A549 (cell line): ENCODE data around the gene FSHB. TPM values are rescaled to one million over a fixed set of nuclear protein-coding genes. Genes with fewer than 3 reads are reported as not detected.

Experiments used
- ATAC-seq, 2 experiments: fragments of 200-7000 bp in 1 of 2; fragments of >200 bp in 1 of 2; cut with Nextera tagmentation in 1 of 2; cut with Tn5 transposase in 1 of 2; 3 replicates each; pipeline versions ENCODE4 v1.8.0 to v1.9.1; 2018 to 2020; ENCODE audit warnings: mild to moderate bottlenecking in 1 of 2, moderate library complexity in 1 of 2
- CTCF ChIA-PET: fragments of 300-600 bp; sonication (Branson Sonifier 250); formaldehyde crosslinking; extraction: SDS; loops from one replicate; lab custom pipeline; 2021; ENCODE audit warnings: antibody characterized with exemption, inconsistent platforms; lab: Yijun Ruan, JAX
- POLR2A ChIA-PET: fragments of 350-600 bp; formaldehyde crosslinking; extraction: SDS; loops from one replicate; lab custom pipeline; 2021; ENCODE audit warnings: antibody characterized with exemption, inconsistent platforms; lab: Yijun Ruan, JAX
- DNase-seq, 2 experiments: peaks; one replicate each; pipeline versions ENCODE4 v3.0.0 to v3.0.0-alpha.2; 2011 to 2016; ENCODE audit warnings: low read depth in 1 of 2, low spot score in 1 of 2
- FAIRE-seq: peaks from 2 replicates; lab custom pipeline; 2011; peaks lifted over from hg19 to GRCh38; lab: Jason Lieb, UNC
- H3K27ac ChIP-seq, 2 experiments: fragments of >200 bp; sonication (Bioruptor Twin); formaldehyde crosslinking; 3 replicates each; pipeline ENCODE4 v1.5.1; 2016 to 2017
- H3K4me1 ChIP-seq: fragments of >200 bp; sonication (Bioruptor Twin); formaldehyde crosslinking; 3 replicates; pipeline ENCODE4 v1.6.1; 2016
- H3K4me2 ChIP-seq: fragments of >200 bp; sonication (Bioruptor Twin); formaldehyde crosslinking; 3 replicates; pipeline ENCODE4 v1.6.1; 2016
- H3K4me3 ChIP-seq: fragments of >200 bp; sonication (Bioruptor Twin); formaldehyde crosslinking; 3 replicates; pipeline ENCODE4 v1.5.1; 2016
- H3K9me3 ChIP-seq: fragments of >200 bp; sonication (Bioruptor Twin); formaldehyde crosslinking; 3 replicates; pipeline ENCODE4 v1.6.1; 2016
- EHF ChIP-seq: fragments of 250-450 bp; sonication (Bioruptor Pico); IDR thresholded peaks from 2 replicates; pipeline ENCODE4 v1.5.0; 2020; ENCODE audit warnings: mild to moderate bottlenecking
- EHMT2 ChIP-seq: fragments of 200-600 bp; sonication (generic); IDR thresholded peaks from 2 replicates; pipeline ENCODE4 v1.6.1; 2016; ENCODE audit warnings: antibody characterized with exemption, low read depth, mild to moderate bottlenecking, moderate library complexity
- EP300 ChIP-seq, 2 experiments: fragments of >200 bp; sonication (Bioruptor Twin); formaldehyde crosslinking; IDR thresholded peaks; 2 replicates in 1 of 2; 3 replicates in 1 of 2; pipeline ENCODE4 v1.6.1; 2016 to 2017
- ESRRA ChIP-seq: fragments of 150-350 bp; IDR thresholded peaks from 2 replicates; pipeline ENCODE4 v1.6.1; 2014; ENCODE audit warnings: mild to moderate bottlenecking, low read length, borderline replicate concordance
- FOSL2 ChIP-seq, 2 experiments: fragments of 450-650 bp in 1 of 2; fragments of >200 bp in 1 of 2; sonication (Bioruptor Twin) in 1 of 2; formaldehyde crosslinking; IDR thresholded peaks; 2 replicates each; pipeline versions ENCODE4 v1.5.0 to v1.6.1; 2016 to 2020; ENCODE audit warnings: mild to moderate bottlenecking in 1 of 2, moderate library complexity in 1 of 2
- GATA3 ChIP-seq: IDR thresholded peaks from 2 replicates; pipeline ENCODE4 v1.6.1; 2012; ENCODE audit warnings: borderline replicate concordance
- HDAC2 ChIP-seq: fragments of 200-600 bp; sonication (generic); IDR thresholded peaks from 2 replicates; pipeline ENCODE4 v1.6.1; 2016
- HEYL ChIP-seq: fragments of 250-450 bp; sonication (Bioruptor Pico); IDR thresholded peaks from 2 replicates; pipeline ENCODE4 v1.8.0; 2021; ENCODE audit warnings: mild to moderate bottlenecking, moderate library complexity
- HOXB5 ChIP-seq: fragments of 250-450 bp; sonication (Bioruptor Pico); IDR thresholded peaks from 2 replicates; pipeline ENCODE4 v1.5.0; 2020; ENCODE audit warnings: mild to moderate bottlenecking, moderate library complexity
- JUN ChIP-seq, 2 experiments: fragments of >200 bp; sonication (Bioruptor Twin); formaldehyde crosslinking; IDR thresholded peaks; 2 replicates in 1 of 2; 3 replicates in 1 of 2; pipeline ENCODE4 v1.6.1; 2016 to 2017
- KDM1A ChIP-seq: fragments of 200-600 bp; sonication (generic); IDR thresholded peaks from 2 replicates; pipeline ENCODE4 v1.6.1; 2016; ENCODE audit warnings: low read depth, mild to moderate bottlenecking
- MAFK ChIP-seq: fragments of 450-650 bp; IDR thresholded peaks from 2 replicates; pipeline ENCODE4 v1.6.1; 2014; ENCODE audit not compliant: partially characterized antibody
- MYC ChIP-seq: IDR thresholded peaks from 2 replicates; pipeline ENCODE4 v1.6.1; 2012; ENCODE audit warnings: mild to moderate bottlenecking, inconsistent platforms, low read length, improper control_type of control experiment, borderline replicate concordance
- NFE2L2 ChIP-seq: fragments of 150-350 bp; conservative IDR thresholded peaks from 2 replicates; pipeline ENCODE4 v1.6.1; 2014; ENCODE audit warnings: low read length
- PHF8 ChIP-seq: fragments of 200-600 bp; sonication (generic); IDR thresholded peaks from 2 replicates; pipeline ENCODE4 v1.6.1; 2016; ENCODE audit warnings: low read depth, mild to moderate bottlenecking, antibody characterized with exemption, moderate library complexity, borderline replicate concordance
- POLR2AphosphoS2 ChIP-seq: conservative IDR thresholded peaks from 2 replicates; pipeline ENCODE4 v1.6.1; 2012; ENCODE audit warnings: low read length, improper control_type of control experiment, inconsistent platforms
- RARB ChIP-seq: fragments of 250-450 bp; sonication (Bioruptor Pico); IDR thresholded peaks from 2 replicates; pipeline ENCODE4 v1.8.0; 2021; ENCODE audit warnings: mild to moderate bottlenecking, moderate library complexity
- TFCP2L1 ChIP-seq: fragments of 250-450 bp; sonication (Bioruptor Pico); IDR thresholded peaks from 2 replicates; pipeline ENCODE4 v1.5.0; 2021; ENCODE audit warnings: mild to moderate bottlenecking
- ZC3H11A ChIP-seq: fragments of 450-650 bp; IDR thresholded peaks from 2 replicates; pipeline ENCODE4 v1.6.1; 2014; ENCODE audit warnings: antibody characterized with exemption, mild to moderate bottlenecking
- ZSCAN20 ChIP-seq: fragments of 250-450 bp; sonication (Bioruptor Pico); IDR thresholded peaks from 2 replicates; pipeline ENCODE4 v1.8.0; 2022; ENCODE audit warnings: mild to moderate bottlenecking, moderate library complexity
- WGBS: methylation state at CpG from one replicate; pipeline ENCODE4 v1.1.6; 2017; ENCODE audit errors: missing lambda C conversion rate; 5-methylcytosine and 5-hydroxymethylcytosine counted together
- polyA plus RNA-seq, 4 experiments: library from polyadenylated mRNA; depleted of rRNA in 3 of 4; stranded (reverse); fragments of >200 nt; fragmentation: RNase III in 1 of 4; extraction: RNeasy Plus Mini Kit Qiagen cat#74134 plus additional on column Dnase treatment in 1 of 4; gene quantifications; 2 replicates in 3 of 4; 3 replicates in 1 of 4; pipeline ENCODE4 v1.2.3, GENCODE V29; 2011 to 2017
- TF ChIP-seq, protein P1 (sequence below): fragments of 450-650 bp; IDR thresholded peaks from 2 replicates; pipeline ENCODE4 v1.6.1; 2014; ENCODE audit warnings: antibody characterized with exemption
- TF ChIP-seq, protein P2 (sequence below): fragments of >200 bp; sonication (Bioruptor Twin); formaldehyde crosslinking; IDR thresholded peaks from 3 replicates; pipeline ENCODE4 v1.6.1; 2016
- TF ChIP-seq, protein P3 (sequence below): IDR thresholded peaks from 2 replicates; pipeline ENCODE4 v1.6.1; 2012
- TF ChIP-seq, protein P4 (sequence below): IDR thresholded peaks from 2 replicates; pipeline ENCODE4 v1.6.1; 2012
- TF ChIP-seq, protein P5 (sequence below): fragments of 200-600 bp; sonication (generic); IDR thresholded peaks from 2 replicates; pipeline ENCODE4 v1.6.1; 2016; ENCODE audit warnings: antibody characterized with exemption, mild to moderate bottlenecking, moderate library complexity

Gene FSHB
- polyA plus RNA-seq, 2 of the 4 experiments (the other 2 are of a cell fraction): not detected

DNA sequence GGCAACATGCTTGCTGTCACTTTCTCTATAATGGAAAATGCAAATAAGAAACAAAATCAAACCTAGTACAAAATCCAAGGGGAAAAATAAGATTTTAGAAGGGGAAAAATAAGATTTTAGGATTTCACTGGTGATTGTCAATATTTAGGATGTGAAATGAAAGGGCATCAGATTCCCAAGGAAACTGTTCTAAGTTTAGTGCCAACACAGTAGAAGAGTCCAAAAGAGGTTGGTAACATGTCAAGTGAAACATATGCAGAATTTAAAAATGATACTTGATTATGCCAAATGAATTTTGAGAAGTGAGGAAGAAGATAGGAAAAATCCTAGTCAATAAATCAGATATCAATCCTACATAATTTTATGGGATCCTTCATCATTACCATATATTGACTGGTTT, 46.4 kb downstream of the FSHB start:
- TF ChIP-seq KDM1A: no peak
- no peak for TF ChIP-seq ZSCAN20 (CRISPR knock-in tag)
- TF ChIP-seq, protein P1, sequence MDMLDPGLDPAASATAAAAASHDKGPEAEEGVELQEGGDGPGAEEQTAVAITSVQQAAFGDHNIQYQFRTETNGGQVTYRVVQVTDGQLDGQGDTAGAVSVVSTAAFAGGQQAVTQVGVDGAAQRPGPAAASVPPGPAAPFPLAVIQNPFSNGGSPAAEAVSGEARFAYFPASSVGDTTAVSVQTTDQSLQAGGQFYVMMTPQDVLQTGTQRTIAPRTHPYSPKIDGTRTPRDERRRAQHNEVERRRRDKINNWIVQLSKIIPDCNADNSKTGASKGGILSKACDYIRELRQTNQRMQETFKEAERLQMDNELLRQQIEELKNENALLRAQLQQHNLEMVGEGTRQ: no peak
- TF ChIP-seq GATA3: no peak
- TF ChIP-seq JUN (IDR thresholded peaks at IDR 0.05): no peak
- TF ChIP-seq, protein P2, sequence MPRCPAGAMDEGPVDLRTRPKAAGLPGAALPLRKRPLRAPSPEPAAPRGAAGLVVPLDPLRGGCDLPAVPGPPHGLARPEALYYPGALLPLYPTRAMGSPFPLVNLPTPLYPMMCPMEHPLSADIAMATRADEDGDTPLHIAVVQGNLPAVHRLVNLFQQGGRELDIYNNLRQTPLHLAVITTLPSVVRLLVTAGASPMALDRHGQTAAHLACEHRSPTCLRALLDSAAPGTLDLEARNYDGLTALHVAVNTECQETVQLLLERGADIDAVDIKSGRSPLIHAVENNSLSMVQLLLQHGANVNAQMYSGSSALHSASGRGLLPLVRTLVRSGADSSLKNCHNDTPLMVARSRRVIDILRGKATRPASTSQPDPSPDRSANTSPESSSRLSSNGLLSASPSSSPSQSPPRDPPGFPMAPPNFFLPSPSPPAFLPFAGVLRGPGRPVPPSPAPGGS: no peak
- TF ChIP-seq HDAC2: no peak
- no peak for TF ChIP-seq ZC3H11A
- TF ChIP-seq, protein P3, sequence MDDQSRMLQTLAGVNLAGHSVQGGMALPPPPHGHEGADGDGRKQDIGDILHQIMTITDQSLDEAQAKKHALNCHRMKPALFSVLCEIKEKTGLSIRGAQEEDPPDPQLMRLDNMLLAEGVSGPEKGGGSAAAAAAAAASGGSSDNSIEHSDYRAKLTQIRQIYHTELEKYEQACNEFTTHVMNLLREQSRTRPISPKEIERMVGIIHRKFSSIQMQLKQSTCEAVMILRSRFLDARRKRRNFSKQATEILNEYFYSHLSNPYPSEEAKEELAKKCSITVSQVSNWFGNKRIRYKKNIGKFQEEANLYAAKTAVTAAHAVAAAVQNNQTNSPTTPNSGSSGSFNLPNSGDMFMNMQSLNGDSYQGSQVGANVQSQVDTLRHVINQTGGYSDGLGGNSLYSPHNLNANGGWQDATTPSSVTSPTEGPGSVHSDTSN: no peak
- no peak for TF ChIP-seq HEYL
- TF ChIP-seq MAFK: no peak
- TF ChIP-seq EHF (CRISPR knock-in tag): no peak
- no peak for TF ChIP-seq NFE2L2
- no peak for TF ChIP-seq FOSL2 (IDR thresholded peaks at IDR 0.05)
- no peak for TF ChIP-seq FOSL2 (CRISPR knock-in tag; IDR thresholded peaks at IDR 0.05)
- no peak for TF ChIP-seq RARB (CRISPR knock-in tag)
- no peak for TF ChIP-seq ESRRA
- TF ChIP-seq, protein P4, sequence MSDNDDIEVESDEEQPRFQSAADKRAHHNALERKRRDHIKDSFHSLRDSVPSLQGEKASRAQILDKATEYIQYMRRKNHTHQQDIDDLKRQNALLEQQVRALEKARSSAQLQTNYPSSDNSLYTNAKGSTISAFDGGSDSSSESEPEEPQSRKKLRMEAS: no peak
- no peak for TF ChIP-seq TFCP2L1 (CRISPR knock-in tag)
- TF ChIP-seq EP300 (IDR thresholded peaks at IDR 0.05): no peak
- no peak for TF ChIP-seq MYC
- TF ChIP-seq, all 56 proteins: peak for 0
- CTCF ChIA-PET: no interaction called here
- no peak for DNase-seq
- no peak overlapping the region for H3K4me3 ChIP-seq
- no peak for ATAC-seq
- FAIRE-seq: no peak
- no peaks in the 10 kb centered on the region for H3K9me3 ChIP-seq
- POLR2A ChIA-PET: no interaction called here
- H3K4me1 ChIP-seq: no peaks in the 10 kb centered on the region
- H3K27ac ChIP-seq: no peak overlapping the region
- H3K4me2 ChIP-seq: no peak overlapping the region

DNA sequence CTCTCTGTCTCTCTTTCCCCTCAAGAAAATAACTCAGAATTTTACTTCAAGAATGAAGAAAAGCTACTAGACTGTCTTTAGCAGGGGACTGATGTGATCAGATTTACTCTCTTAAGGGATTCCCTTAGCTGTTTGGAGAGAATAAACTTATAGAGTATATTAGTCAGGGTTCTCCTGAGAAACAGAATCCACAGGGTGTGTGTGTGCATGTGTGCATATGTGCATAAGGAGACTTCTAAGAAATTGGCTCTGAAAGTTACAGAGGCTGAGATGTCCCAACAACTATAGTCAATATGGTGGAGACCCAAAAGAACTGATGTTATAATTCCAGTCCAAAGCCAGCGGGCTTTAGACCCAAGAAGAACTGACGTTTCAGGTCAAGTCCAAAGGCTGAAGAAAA, 49.0 kb downstream of the FSHB start:
- H3K4me2 ChIP-seq: no peak overlapping the region
- DNase-seq (no peak), ATAC-seq (no peak), FAIRE-seq (no peak)
- POLR2A ChIA-PET: no interaction called here
- H3K9me3 ChIP-seq: no peaks in the 10 kb centered on the region
- WGBS: 7% methylated on average over 2 of the region's 2 CpGs
- no peaks in the 10 kb centered on the region for H3K4me1 ChIP-seq
- TF ChIP-seq HOXB5 (CRISPR knock-in tag): no peak
- TF ChIP-seq FOSL2 (IDR thresholded peaks at IDR 0.05): no peak
- no peak for TF ChIP-seq FOSL2 (CRISPR knock-in tag; IDR thresholded peaks at IDR 0.05)
- TF ChIP-seq ESRRA: no peak
- TF ChIP-seq EHMT2: no peak
- TF ChIP-seq, protein P3: no peak
- no peak for TF ChIP-seq PHF8
- TF ChIP-seq, protein P5, sequence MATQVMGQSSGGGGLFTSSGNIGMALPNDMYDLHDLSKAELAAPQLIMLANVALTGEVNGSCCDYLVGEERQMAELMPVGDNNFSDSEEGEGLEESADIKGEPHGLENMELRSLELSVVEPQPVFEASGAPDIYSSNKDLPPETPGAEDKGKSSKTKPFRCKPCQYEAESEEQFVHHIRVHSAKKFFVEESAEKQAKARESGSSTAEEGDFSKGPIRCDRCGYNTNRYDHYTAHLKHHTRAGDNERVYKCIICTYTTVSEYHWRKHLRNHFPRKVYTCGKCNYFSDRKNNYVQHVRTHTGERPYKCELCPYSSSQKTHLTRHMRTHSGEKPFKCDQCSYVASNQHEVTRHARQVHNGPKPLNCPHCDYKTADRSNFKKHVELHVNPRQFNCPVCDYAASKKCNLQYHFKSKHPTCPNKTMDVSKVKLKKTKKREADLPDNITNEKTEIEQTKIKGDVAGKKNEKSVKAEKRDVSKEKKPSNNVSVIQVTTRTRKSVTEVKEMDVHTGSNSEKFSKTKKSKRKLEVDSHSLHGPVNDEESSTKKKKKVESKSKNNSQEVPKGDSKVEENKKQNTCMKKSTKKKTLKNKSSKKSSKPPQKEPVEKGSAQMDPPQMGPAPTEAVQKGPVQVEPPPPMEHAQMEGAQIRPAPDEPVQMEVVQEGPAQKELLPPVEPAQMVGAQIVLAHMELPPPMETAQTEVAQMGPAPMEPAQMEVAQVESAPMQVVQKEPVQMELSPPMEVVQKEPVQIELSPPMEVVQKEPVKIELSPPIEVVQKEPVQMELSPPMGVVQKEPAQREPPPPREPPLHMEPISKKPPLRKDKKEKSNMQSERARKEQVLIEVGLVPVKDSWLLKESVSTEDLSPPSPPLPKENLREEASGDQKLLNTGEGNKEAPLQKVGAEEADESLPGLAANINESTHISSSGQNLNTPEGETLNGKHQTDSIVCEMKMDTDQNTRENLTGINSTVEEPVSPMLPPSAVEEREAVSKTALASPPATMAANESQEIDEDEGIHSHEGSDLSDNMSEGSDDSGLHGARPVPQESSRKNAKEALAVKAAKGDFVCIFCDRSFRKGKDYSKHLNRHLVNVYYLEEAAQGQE: no peak
- no peak for TF ChIP-seq NFE2L2
- TF ChIP-seq POLR2AphosphoS2: no peak
- TF ChIP-seq, all 56 proteins: peak for 0
- H3K27ac ChIP-seq: no peak overlapping the region
- CTCF ChIA-PET: interaction anchor here (0.6 kb wide), 1 partner anchor 142 kb away, joined by 5 read pairs; no protein-coding TSS in a partner anchor
- no peak overlapping the region for H3K4me3 ChIP-seq
